GM21360 (cell line): Measurements from ENCODE around the gene KCTD21.

Source experiments
- ATAC-seq: cut with Tn5 transposase; IDR thresholded peaks from one replicate; pipeline ENCODE4 v1.9.1; 2021; ENCODE audit warnings: mild to moderate bottlenecking, moderate library complexity; ENCODE audit not compliant: unreplicated experiment

Gene KCTD21

DNA sequence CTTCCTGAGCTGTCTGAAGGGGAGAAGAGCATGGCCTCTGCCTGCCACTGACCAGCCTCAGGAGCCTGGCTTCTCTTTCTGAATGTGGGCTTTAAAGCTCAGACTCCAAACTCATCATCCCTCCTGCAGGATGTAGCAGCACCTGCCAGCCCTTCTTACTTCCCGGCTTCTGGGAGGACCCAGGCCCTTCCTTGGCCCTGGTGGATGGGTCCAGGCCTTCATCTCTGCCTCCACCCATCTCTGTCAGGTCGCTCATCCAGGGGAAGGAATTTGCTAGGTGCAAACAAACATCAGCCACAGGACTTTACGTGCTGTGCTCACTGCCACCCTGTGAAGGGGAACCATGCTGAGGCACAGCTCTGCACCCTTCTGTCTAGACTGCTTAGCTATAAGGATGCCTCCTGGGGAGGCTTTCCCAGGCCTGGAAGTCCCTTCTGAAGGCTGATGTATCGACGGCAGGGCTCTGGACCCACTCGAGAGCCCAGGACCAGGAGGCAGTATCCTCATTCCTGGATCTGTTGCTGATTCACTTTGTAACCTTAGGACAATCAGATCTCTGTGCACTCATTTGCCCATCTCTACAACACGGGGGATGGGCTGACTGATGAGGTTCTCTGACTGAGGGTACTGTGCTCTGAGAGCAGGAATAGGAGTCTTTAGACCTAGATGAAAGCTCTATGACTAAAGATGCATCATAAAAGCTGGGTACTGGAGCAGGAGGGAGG, 31.2 kb upstream of the KCTD21 start:
- ATAC-seq, result no peak

DNA sequence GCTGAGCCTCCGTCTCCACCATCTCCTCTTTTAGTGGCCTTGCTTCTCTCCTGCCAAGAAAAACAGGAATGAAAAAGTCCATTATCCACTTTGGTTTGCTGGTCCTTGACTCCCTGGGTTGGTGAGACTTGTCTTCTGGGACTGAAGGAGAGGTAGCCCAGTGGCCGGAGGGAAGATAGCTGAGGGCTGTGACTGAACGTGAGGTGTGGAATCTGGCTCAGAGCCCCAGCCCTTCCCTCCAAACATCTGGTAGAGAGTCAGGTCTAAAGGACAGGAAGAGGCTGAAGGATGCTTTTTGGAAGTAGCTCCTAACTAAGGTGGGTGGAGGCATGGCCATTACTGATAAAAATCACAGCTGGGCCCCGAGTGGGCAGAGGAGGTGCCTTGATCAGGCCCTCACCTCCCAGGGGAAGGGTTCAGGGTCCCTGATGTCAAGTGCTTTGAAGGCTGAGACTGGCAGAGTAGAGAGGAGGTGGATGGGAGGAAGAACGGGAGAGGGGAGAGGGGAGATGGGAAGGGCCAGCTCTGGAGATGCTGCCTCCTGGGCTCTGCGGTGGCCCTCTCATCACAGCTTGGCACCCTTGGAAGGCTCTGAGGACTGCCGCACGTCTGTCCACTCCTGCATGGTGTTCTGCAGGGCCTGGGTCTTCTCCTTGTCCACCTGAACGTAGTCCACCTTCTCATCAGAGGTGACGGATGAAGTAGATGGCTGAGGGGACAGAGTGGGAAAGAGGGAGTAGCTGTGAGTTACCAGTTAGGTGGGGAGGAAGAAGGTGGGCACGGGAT, 30.5 kb upstream of the KCTD21 start:
- no peak for ATAC-seq

- no peak for ATAC-seq
These were observed 29.5 kb upstream of the KCTD21 start for GRCh38 chr11:78217650-78218541.

DNA sequence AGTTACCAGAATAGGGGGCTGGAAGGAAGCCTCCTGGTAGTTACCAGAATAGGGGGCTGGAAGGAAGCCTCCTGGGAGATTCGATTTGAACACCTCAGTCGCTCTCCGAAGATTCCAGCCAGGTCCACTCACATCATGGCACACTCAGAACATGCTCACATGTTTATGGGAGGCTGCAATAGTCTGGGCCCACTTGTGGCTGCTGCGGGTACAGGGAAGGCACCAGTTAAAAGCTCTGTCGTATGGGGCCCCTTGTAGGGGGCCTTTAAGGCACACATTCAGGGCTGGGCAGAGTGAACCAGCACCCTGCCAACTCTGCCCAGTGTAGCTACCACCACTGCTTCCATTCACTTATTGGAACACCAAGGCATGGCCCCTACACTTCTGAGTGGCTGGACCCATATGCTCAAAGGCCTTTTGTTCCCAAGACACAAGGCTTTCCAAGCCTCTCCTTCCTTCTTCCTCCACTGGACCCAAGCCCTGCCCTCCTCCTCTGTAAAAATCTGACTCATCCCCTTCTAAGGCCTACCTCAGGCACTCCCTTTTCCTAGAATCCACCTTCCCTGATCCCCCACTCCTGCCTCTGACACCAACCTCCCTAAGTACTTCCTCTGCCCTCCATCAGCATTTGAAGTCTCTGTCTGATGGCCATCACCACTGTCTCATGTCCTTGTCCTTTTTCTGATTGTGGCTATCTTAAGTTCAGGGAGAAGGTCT, 28.3 kb upstream of the KCTD21 start:
- no peak for ATAC-seq

DNA sequence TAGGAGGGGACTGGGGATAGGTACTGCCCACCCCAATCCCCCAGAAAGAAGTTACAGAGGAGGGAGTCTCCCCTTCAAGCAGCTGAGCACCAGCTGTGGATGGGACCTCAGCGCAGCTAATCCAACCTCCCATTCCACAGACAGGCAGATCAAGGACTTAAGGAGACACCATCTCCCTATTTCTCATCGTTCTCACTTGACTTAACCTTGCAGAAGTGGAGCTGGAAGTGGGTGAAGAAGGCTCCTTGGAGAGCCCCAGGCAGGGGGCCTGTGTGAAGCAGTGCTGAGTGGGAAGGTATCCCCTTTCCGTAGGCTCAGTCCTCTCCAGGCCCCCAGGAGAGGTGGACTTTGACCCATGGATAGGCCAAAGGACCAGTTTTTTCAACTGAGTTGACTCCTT, 27.6 kb upstream of the KCTD21 start:
- no peak for ATAC-seq

- no peak for ATAC-seq
These were observed 26.1 kb upstream of the KCTD21 start for GRCh38 chr11:78214331-78215194.

DNA sequence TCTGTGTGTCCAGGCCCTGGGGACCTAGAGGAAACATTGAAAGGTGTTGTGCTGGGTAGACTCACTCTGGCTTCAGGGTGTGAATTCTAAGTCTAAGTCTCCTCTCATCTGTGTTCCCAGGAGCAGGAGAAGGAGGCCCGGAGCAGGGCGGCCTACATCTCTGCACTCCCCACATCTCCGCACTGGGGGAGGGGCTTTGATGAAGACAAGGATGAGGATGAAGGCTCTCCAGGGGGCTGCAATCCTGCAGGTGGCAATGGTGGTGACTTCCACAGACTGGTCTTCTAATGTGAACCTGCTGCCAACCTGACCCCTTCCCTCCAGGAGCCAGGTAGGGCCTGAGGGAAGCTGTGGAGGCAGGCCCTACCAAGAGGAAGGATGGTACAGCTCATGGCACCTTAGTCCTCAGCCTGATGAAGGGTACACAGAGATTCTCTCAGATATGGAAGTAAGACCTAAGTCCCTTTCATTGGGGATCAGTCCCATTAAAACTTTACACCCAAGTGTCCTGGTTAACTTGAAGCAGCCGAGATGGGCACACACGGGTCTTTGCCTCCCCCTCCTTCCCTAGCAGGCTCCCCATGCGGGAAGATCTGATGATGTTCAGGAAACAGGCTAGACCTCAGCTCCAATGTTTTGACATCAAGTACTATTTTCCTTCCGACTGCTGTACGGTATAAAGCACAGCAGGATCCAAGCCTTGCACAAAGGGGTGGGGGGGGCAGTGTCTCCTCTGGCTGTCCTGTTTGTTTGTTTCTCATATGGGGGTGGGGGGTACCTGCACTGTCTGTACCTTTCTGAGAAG, 25.3 kb upstream of the KCTD21 start:
- no peak for ATAC-seq

DNA sequence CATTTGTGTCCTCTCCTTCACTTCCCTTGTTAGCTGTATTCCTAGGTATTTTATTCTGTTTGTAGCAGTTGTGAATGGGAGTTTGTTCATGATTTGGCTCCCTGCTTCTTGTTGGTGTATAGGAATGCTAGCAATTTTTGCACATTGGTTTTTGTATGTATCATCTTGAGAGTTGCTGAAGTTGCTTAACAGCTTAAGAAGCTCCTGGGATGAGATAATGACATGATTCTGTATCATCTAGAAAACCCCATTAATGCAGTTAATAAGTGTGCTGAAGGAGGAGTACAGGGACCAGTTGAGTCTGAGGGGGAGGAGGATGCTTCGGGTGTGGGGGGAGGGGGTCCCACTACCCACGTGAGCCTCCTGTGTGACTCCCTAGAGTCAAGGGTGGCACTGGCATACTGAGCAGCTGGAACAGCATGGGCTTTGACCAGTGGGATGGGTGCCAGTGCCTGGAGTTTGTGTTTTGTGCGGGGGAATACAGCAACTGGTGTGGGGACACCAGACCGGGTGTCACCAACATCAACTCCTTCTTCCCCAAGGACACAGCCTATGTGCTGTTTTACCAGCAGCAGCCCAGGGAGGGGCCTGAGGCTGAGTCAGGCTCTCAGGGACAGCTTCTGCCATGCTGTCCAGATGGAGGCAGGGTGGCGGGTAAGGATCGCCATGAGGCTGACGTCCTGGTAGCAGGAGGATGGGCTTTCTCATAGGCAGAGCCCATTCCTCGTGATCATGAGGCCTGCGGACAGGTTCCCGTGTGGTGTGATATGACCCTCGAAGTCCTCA, 24.4 kb upstream of the KCTD21 start:
- no peak for ATAC-seq

DNA sequence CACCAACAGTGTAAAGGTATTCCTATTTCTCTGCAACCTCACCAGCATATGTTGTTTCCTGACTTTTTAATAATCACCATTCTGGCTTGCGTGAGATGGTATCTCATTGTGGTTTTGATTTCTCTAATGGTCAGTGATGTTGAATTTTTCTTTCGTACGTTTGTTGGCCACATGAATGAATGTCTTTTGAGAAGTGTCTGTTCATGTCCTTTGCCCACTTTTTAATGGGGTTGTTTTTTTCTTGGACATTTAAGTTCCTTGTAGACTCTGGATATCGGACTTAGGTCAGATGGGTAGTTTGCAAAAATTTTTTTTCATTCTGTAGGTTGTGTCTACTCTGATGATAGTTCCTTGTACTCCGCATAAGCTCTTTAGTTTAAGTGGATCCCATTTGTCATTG, 23.1 kb upstream of the KCTD21 start:
- ATAC-seq, result no peak

DNA sequence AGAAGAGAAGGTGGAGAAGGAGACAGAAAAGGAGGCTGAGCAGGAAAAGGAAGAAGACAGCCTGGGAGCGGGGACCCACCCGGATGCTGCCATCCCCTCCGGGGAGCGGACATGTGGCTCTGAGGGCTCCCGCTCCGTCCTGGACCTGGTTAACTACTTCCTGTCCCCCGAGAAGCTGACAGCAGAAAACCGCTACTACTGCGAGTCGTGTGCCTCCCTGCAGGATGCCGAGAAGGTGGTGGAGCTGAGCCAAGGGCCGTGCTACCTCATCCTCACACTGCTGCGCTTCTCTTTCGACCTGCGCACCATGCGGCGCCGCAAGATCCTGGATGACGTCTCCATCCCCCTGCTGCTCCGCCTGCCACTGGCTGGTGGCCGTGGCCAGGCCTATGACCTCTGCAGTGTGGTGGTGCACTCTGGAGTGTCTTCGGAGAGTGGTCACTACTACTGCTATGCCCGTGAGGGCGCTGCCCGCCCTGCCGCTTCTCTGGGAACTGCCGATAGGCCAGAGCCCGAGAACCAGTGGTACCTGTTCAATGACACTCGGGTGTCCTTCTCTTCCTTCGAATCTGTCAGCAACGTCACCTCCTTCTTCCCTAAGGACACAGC, 21.7 kb upstream of the KCTD21 start:
- ATAC-seq, result no peak

- ATAC-seq, result no peak
These were observed 21.1 kb upstream of the KCTD21 start for GRCh38 chr11:78209478-78209877.

GRCh38 chr11:78208257-78209165, 20.1 kb upstream of the KCTD21 start:
- ATAC-seq, result no peak

DNA sequence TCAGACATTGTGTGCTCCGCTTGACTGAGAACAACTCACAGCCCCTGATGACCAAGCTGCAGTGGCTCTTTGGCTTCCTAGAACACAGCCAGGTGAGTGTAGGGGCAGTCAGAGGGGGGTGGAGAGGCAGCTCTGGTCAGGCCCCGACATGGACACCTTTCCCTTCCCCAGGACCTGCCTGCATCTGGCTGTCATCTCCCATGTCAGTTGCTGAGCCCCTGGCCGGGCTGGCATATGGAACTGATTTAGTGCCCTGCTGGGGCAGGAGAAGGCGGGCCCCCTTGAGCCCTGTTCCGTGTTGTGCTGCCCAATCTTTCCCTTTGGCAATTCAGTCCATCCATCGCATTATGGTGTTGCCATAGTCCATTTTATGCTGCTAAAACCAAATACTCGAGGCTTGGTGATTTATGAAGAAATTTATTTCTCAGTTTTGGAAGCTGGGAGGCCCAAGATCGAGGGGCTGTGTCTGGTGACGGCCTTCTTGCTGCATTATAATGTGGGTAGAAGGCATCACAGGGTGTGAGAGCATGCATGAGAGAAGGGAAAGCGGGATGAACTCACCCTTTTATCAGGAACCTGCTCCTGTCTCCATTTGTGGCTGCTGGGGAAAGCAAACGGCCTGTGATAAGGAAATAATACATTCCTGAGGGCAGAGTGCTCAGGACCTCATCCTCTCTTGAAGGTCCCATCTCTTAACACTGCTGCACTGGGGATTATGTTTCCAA, 19.3 kb upstream of the KCTD21 start:
- ATAC-seq, result no peak

DNA sequence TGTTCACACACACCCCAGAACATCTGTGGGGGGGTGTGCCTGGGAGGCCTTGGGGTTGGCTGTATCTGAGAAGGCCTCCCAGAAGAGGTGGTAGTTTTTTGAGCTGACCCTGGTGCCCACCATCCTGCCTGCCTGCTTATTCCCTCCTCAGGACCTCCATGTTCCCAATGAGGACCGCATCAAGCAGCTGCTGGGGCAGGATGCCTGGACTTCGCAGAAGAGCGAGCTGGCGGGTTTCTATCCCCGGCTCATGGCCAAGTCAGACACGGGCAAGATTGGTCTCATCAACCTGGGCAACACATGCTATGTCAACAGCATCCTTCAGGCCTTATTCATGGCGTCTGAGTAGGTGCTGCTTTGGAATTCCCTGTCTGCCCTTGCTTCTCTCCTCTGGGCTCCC, 17.3 kb upstream of the KCTD21 start:
- ATAC-seq, result no peak

DNA sequence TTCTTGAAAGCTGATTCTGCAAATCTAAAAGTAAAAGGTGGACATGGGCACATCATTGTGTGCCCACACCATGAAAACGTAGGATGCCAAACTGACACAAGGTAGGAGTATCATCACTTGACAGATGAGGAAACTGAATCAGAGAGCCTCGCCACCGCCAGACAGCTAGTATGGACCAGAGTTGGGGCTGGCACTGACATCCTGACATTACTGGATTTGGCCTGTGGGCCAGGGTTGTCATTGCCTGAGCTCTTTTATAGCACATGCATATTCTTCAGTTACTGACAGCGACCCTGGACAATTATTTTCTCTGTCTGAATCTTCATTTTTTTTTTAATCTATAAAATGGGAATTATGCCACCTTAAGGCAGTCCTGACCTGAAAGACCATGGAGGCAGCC, 16.8 kb upstream of the KCTD21 start:
- ATAC-seq, result no peak

GRCh38 chr11:78203184-78203583, 14.8 kb upstream of the KCTD21 start:
- no peak for ATAC-seq
